ENCODE measurements around the gene ADAMTSL1. TPM values are rescaled to one million over a fixed set of nuclear protein-coding genes. Genes with fewer than 3 reads are reported as not detected.
A peak's percentile ranks its signal among the peaks of the same experiment; 100 is the strongest.

The ADAMTSL1 gene
- total RNA-seq, 1 experiment from 2014 or later: 1.2 TPM

GRCh38 chr9:18826248-18826647, 352.3 kb downstream of the ADAMTSL1 start:
- Histone ChIP-seq H2BK12ac (ENCODE audit: insufficient read length, low read depth, low read length) (no peak overlapping the region), H3K79me1 (ENCODE audit: insufficient read depth, low read depth, low read length, poor library complexity, severe bottlenecking) (no peaks in the 10 kb centered on the region), H3K23me2 (ENCODE audit: insufficient read length, low read depth, low read length, poor library complexity, severe bottlenecking) (no peaks in the 10 kb centered on the region), H3K4me1 (ENCODE audit: insufficient read depth, low read length) (no peaks in the 10 kb centered on the region), H2BK15ac (ENCODE audit: low read depth, low read length) (no peak overlapping the region), H4K5ac (ENCODE audit: insufficient read length, low read depth, low read length) (no peak overlapping the region), H3K4me2 (ENCODE audit: insufficient read depth, insufficient read length, low read length) (no peak overlapping the region), H2AFZ (ENCODE audit: low read length) (no peak overlapping the region), H3T11ph (ENCODE audit: low read length) (no peak overlapping the region), H3K4ac (ENCODE audit: low read depth, low read length) (no peak overlapping the region), H3K9ac (ENCODE audit: extremely low read depth, insufficient read length, low read length) (no peak overlapping the region), H3K14ac (ENCODE audit: insufficient read depth, low read length) (no peak overlapping the region), H2AK5ac (ENCODE audit: insufficient read length, low read length) (no peak overlapping the region), H3K18ac (ENCODE audit: insufficient read length, low read depth, low read length) (no peak overlapping the region), H3K27ac (ENCODE audit: insufficient read length, low read depth, low read length) (no peak overlapping the region), H4K20me1 (ENCODE audit: control insufficient read depth, insufficient read depth, insufficient read length) (no peaks in the 10 kb centered on the region), H2BK5ac (ENCODE audit: insufficient read length, low read length) (no peak overlapping the region), H3K56ac (ENCODE audit: insufficient read length, low read depth, low read length) (no peak overlapping the region), H3K79me2 (ENCODE audit: insufficient read depth, low read length) (no peaks in the 10 kb centered on the region), H3K9me3 (ENCODE audit: control insufficient read depth, low read depth, low read length) (no peaks in the 10 kb centered on the region), H2BK20ac (ENCODE audit: low read depth, low read length, poor library complexity, severe bottlenecking) (no peak overlapping the region), H3K27me3 (ENCODE audit: insufficient read depth, low read length) (no peaks in the 10 kb centered on the region), H3K23ac (ENCODE audit: insufficient read length, low read depth, low read length) (no peak overlapping the region), H4K8ac (replicated peaks; ENCODE audit: insufficient read length, low read depth, low read length) (no peak overlapping the region), H2BK120ac (ENCODE audit: low read depth, low read length, poor library complexity, severe bottlenecking) (no peak overlapping the region), H4K91ac (ENCODE audit: insufficient read length, low read depth, low read length) (no peak overlapping the region)
- TF ChIP-seq CTCF (conservative IDR thresholded peaks at IDR 0.05): no peak
- WGBS (ENCODE audit: extremely low coverage, insufficient read length, low lambda C conversion rate): no CpG with 5 or more reads among the region's 6 CpGs
- Mint-ChIP-seq H3K27ac (no peak overlapping the region; a peak in 1 of 7 replicates), H3K27me3 (ENCODE audit: low read depth) (peaks cover 3% of the 10 kb centered on the region), H3K36me3 (ENCODE audit: insufficient read depth in 1 of 3, low read depth in 3 of 3) (no peaks in the 10 kb centered on the region), H3K4me3 (no peak overlapping the region), H3K4me1 (peaks cover 29 to 31% of the 10 kb centered on the region in 2 experiments), H3K9me3 (no peaks in the 10 kb centered on the region)
- peak; percentile 33 for DNase-seq

Data from H9 (cell line).